NCI-H2029 (cell line): ENCODE measurements around the gene IRF2BPL.
"Not testable (repeated sequence)": the region's sequence is repeated elsewhere in the genome, so short reads cannot be mapped to it uniquely, and the experiment has no call there.

Source experiments
- DNase-seq: peaks from one replicate; lab custom pipeline; 2025; lab: John Stamatoyannopoulos, UW

The IRF2BPL gene

DNA sequence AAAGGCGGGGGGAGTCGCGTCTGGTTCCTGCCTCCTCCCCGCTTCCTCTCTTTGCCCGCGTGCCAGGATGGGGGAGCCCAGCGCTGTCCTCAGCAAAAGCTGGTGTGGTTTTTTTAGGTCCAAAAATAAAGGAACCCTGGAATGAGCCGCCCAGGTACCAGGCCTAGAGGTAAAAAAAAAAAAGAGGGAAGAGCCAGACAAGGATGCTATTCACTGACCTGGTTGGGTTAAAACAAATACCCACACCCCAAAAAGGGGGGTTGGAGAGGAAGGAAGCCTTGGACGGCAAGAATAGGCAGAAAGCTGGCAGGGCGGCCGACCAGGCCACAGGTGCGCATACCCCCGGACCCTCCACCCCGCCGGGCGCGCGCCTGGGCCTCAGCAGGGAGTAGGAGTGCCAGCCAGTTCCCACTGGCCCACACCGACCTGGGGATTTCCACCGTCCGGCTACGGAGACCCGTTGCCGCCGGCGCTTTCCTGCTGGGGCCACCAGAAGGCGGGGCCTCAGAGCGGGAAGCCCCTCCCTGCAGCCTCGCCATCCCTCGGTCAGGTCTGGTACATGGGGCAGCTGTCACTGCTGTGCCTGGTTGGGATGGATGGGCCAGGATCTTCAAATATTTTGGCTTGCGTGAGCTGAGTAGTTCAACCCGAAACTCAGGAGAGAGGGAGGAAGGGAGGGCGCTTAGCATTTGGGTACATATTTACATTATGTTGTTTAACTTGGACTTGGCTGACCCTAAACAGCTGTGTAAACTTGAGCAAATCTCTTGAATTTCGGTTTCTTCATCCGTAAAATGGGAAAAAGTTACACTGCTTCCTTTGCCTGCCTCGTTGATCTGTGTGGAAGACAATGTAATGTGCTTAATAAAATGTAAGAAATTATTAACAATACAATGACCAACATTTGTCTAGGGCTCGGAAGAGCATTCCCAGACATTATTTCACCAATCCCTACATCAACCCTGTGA, 5.4 kb upstream of the IRF2BPL start:
- DNase-seq: peak; percentile 68

- peak; percentile 88 for DNase-seq
Observed at GRCh38 chr14:77032844-77033621, 4.5 kb upstream of the IRF2BPL start.

DNA sequence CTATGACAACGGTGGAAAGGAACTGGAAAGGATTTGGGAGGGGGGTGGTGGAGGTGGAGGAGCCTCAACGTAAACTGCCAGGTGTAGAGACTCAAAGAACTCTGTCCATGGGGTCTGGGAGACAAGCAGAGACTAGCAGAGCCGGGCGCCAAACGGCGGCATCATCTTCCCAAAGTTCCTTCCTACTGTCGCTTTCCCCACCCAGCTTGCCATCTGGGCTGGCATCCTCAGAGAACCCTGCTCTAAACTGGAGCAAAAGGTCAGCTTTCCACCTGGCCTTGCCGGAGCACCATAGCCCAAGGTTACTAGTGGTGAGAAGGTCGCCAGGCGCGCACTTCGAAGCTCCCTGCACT, 4.0 kb upstream of the IRF2BPL start:
- no peak for DNase-seq

DNA sequence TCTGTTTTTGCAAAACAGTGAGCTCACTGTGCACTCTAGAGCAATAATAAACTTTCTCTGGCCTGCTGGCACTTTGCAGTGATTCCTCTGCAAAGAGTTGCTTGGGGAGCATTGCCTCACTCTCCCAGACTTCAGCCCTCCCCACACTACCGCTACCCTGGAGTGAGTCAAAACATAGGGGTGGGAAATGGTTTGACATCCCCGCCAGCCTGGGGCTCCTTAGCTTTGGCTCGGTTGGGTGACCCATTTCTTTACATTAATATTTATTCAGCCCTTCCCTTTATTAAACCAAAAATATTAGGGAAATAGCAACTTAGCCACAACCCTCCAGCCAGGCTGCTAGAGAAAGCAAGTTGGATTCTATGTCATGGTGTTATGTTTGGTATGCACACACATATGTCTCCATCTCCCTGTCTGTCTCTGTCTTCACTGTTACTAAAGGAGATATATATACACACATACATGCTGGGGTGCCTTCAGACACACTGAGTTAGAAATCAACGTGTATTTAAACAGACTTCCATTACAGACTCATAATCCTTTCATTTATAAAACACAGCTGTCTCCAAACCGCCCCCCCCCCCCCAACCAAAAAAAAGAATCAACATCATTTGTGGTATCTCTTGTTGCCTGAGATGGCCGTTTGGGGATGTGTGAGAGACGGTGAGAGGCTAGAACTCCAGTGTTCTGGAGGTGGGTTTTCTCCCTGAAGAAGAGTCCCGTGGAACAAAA, 3.4 kb upstream of the IRF2BPL start:
- no peak for DNase-seq

- no peak for DNase-seq
Observed at GRCh38 chr14:77027538-77028383, 747 bp downstream of the IRF2BPL start.

GRCh38 chr14:77026930-77027537, 1.5 kb downstream of the IRF2BPL start:
- no peak for DNase-seq

- no peak for DNase-seq
Observed at GRCh38 chr14:77026166-77026929, 2.2 kb downstream of the IRF2BPL start.

DNA sequence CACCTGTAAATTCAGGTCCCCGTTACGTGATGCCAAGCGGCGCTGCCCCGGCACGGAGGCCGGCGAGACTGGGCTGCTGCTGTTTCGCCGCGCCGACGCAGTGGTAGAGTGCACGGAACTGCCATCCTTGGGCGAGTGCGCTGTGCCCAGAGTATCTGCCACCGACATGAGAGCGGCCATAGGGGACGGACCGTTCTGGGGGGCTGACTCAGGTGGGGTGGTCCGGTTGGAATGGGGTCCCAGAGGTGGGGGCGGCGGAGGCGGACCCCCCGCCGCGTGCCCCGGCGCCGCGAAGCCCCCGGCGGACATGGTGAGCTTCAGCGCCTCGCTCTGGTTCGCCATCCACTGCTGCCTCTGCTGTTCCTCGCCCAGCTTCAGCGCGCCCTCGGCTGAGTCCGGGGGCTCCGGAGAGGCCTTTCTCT, 2.8 kb downstream of the IRF2BPL start:
- DNase-seq: no peak

- no peak for DNase-seq
Observed at GRCh38 chr14:77024171-77024691, 4.3 kb downstream of the IRF2BPL start.

- DNase-seq: no peak
Observed at GRCh38 chr14:77023001-77023996, 5.2 kb downstream of the IRF2BPL start.

DNA sequence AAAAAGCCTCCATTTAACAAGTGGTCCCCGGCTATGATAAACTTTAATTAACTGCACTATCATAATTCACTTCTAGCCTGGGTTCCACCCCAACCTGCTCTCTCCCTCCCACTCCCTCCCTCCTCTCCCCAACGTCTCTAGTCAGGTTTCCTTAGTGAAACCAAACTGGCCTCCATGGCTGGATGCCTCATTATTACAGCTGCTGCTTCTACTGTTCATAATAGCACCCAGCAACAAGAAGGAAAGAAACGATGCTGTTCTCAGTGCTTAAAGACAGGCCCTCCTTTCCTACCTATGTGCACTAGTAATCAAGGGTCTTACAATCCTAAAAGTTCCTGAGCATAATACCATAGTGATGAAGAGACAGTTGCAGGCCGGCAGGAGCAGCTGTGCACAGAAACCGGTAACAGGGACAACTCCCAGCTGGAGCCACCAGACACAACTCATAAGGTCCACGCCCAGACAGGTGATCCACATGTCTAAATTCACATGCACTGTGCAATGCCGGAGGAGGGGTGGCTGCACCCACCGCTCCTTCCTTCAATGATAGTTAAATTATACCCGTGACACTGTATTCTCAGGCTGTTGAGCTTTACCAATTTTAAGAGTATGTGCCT, 6.2 kb downstream of the IRF2BPL start:
- DNase-seq: no peak

- DNase-seq: not testable (repeated sequence)
Observed at GRCh38 chr14:77021424-77021823, 7.1 kb downstream of the IRF2BPL start.

- DNase-seq: no peak
Observed at GRCh38 chr14:77018785-77019184, 9.7 kb downstream of the IRF2BPL start.

DNA sequence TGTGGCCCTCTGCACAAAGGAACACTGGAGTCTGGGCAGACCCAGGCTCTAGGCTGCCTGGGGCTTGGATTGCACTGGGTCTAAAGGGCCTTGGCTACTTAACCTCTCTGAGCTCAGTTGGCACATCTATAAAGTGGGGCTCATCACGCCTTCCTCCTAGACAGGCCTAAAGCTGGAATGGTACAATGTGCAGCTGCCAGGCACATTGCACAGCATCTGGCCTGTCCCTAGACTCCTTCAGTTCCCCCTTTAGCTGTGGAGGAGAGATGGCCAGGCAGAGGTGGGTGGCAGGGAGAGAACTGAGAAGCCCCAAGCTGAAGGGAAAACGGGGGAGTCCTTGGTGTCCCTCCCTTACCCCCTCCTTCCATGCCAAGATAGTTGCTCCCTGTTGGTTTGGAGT, 10.8 kb downstream of the IRF2BPL start:
- DNase-seq: no peak

- no peak for DNase-seq
Observed at GRCh38 chr14:77014734-77015133, 13.8 kb downstream of the IRF2BPL start.

DNA sequence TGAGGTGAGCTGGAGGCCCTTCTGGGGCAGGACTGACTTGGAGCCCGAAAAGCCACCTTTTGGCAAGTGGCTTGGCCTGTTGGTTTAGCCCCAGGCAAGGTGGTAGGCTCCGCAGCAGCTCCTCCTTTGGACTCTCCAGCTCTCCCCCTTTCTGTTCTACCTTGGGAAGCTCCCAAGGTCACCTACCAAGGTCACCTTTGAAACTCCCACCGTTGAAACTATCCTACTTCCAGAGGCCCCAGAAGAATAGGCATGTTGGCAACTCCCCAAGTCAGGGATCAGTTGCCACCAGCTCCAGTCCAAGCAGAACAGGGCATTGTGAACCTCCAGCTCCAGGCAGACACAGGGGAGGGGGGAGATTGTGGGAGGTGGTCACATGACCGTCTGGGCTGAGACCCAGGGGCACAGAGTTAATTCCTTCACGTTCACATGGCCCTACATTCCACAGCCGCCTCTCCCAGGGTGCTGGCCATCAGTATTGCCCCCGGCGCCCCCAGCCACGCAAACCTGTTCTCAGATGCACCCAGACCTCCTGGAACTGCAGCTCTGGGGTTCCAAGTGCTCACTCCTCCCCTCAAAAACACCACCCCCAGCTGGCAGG, 14.4 kb downstream of the IRF2BPL start:
- no peak for DNase-seq

DNA sequence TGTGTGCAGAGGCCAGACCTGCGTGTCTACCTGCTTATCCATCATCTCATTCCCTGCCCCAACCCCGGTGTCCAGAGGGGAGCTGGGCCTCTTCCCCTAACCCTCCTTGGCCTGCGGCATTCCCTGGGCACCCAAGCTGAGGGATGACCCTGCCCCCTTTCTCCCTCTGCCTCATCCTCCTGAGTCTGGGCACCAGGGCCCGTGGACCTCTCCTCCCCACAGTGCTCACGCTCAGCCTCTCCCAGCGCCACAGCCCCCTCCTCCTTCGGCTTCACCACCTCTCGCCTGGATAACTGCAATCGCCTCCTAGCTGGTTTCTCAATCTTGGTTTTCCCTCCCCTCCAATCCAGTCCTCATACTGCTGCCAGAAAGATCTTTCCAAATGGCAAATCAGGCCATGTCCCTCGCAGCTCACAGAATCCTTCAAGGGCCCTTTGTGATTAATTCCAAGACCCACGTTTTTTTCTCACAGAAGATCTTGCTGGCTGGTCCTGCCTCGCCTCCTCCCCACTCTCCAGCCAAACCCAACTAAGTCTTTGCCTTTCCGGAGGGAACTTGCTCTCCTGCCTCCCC, 16.2 kb downstream of the IRF2BPL start:
- DNase-seq: no peak

GRCh38 chr14:77011245-77011644, 17.3 kb downstream of the IRF2BPL start:
- DNase-seq: no peak
